Activated CD8-positive, alpha-beta memory T cell treated with anti-CD3 and anti-CD28 coated beads, Interleukin-2, amount 10 ng/mL, durations not matched to agents 7 days and 5 days (primary cell): ENCODE measurements around the gene PIGQ. TPM values are rescaled to one million over a fixed set of nuclear protein-coding genes. Genes with fewer than 3 reads are reported as not detected.

Experiments used
- ATAC-seq: fragments of 150-1000 bp; cut with Tn5 transposase; one replicate; pipeline ENCODE4 v1.10.0; 2021; ENCODE audit warnings: moderate library complexity
- CTCF ChIA-PET: fragments of 350-600 bp; sonication (Branson Sonifier 250); formaldehyde crosslinking; loops from one replicate; lab custom pipeline; 2021; ENCODE audit warnings: antibody characterized with exemption; lab: Charles Lee
- DNase-seq: peaks from one replicate; pipeline ENCODE4 v3.0.0-alpha.2; 2020
- H3K27ac Mint-ChIP-seq: one replicate; pipeline ENCODE4 v1.8.0; 2021; ENCODE audit warnings: mild to moderate bottlenecking, mixed read lengths
- H3K27me3 Mint-ChIP-seq: one replicate; pipeline ENCODE4 v1.8.0; 2021; ENCODE audit warnings: mixed read lengths
- H3K36me3 Mint-ChIP-seq: one replicate; pipeline ENCODE4 v1.8.0; 2021; ENCODE audit warnings: mild to moderate bottlenecking, mixed read lengths
- H3K4me1 Mint-ChIP-seq: one replicate; pipeline ENCODE4 v1.8.0; 2021; ENCODE audit warnings: mixed read lengths
- H3K4me3 Mint-ChIP-seq: one replicate; pipeline ENCODE4 v1.8.0; 2021; ENCODE audit warnings: mild to moderate bottlenecking, moderate library complexity, mixed read lengths
- H3K9me3 Mint-ChIP-seq: one replicate; pipeline ENCODE4 v1.8.0; 2022; ENCODE audit warnings: low read depth, mixed read lengths
- total RNA-seq, 2 experiments: library from RNA; stranded (reverse); gene quantifications; one replicate each; pipeline ENCODE4 v1.2.3, GENCODE V29; 2021

Gene PIGQ
- total RNA-seq, 2 experiments from 2014 or later, result 38.8 to 41.0 TPM

DNA sequence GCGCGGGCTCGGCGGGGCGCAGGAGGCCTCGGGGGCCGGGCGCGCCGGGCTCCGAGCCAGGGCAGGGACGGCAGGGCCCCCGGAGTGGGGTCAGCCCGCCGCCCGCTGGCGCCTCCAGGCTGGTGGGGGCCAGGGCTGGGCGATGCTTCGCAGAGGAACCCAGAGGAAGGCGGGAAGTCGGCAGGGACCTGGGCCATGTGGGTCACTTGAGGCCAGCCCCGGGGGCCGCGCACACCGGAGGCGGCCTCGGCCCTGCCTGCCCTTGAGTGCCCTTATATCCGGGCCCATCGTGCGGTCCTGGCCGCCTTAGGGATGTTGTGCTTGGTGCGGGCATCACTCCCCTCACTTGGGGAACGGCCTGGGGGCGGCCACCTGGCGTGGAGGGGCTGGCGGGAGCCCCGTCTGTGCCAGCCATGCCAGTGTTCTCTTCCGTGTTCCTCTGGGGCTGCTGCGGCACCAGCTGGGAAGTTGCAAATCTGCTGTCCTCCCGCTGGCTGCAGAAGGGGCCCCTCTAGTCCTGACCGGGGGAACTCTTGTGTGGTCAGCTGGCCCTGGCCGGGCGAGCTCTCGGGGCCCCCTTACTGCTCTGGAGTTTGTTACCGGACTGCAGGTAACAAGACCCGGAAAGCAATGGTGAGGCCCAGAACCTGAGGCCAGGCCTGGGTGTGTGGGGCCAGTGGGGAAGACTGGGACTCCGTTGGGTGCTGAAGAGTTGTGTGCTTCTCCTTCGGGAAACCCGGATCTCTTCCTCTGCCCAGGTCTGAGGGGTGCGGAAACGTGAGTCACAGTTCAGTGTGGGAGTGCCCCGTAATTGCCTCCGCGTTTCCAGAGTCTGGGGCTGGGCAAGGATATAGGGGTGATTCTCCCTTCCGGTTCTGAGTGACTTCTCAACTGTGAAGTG lies 41.4 kb upstream of the PIGQ start:
- H3K36me3 Mint-ChIP-seq, result peaks cover 2% of the 10 kb centered on the region
- H3K27me3 Mint-ChIP-seq, result no peaks in the 10 kb centered on the region
- peak; percentile 11 for ATAC-seq
- H3K27ac Mint-ChIP-seq, result peak overlapping the region; percentile 95
- CTCF ChIA-PET, result interaction anchor here (1.2 to 1.7 kb wide), 4 partner anchors 13 to 121 kb away, joined by 3 to 4 read pairs (median 4); partner anchors contain the start of genes METTL26 and WDR90
- peak overlapping the region; percentile 92 for H3K4me3 Mint-ChIP-seq
- peak; percentile 69 for DNase-seq
- no peaks in the 10 kb centered on the region for H3K9me3 Mint-ChIP-seq
- H3K4me1 Mint-ChIP-seq, result peaks cover 46% of the 10 kb centered on the region

DNA sequence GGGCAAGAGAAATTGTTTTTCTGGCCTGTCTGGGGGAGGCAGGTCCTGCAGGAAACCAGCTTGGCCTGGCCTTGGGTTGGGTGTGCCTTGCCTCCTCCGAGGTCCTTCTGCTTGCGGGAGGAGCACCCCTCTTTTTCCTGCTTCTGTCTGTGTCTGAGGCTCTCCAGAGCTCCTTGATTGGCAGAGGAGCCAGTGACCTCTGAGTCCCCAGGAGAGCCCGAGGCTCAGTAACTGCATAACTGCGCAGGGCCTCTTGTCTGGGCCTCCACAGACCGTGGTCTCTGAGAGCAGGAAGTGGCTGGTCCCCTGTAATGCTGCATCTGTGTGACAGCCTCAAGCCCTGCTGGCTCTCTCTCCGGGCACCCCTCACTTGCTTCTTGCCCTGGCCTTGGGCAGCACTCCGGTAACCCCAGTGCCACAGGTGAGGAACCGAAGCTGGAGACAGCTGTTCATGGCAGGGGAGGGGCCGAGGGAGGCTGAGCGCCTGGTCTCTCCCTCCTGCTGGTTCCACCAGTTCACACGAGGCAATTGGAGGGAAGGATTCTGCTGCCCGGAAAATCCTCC lies 40.7 kb upstream of the PIGQ start:
- H3K27me3 Mint-ChIP-seq, result no peaks in the 10 kb centered on the region
- peaks cover 42% of the 10 kb centered on the region for H3K4me1 Mint-ChIP-seq
- peak overlapping the region; percentile 95 for H3K27ac Mint-ChIP-seq
- ATAC-seq (peak; percentile 18), DNase-seq (peak; percentile 82)
- peaks cover 2% of the 10 kb centered on the region for H3K36me3 Mint-ChIP-seq
- no peaks in the 10 kb centered on the region for H3K9me3 Mint-ChIP-seq
- CTCF ChIA-PET, result interaction anchor here (1.3 kb wide), 1 partner anchor 120 kb away, joined by 4 read pairs; the partner anchor contains the start of gene WDR90
- peak overlapping the region; percentile 92 for H3K4me3 Mint-ChIP-seq

- H3K4me1 Mint-ChIP-seq, result peaks cover 32% of the 10 kb centered on the region
- CTCF ChIA-PET, result no interaction called here
- ATAC-seq, result no peak
- DNase-seq, result no peak
- peak overlapping the region; percentile 63 for H3K27ac Mint-ChIP-seq
- H3K4me3 Mint-ChIP-seq, result peak overlapping the region; percentile 26
- H3K36me3 Mint-ChIP-seq, result peaks cover 2% of the 10 kb centered on the region
- H3K9me3 Mint-ChIP-seq, result no peaks in the 10 kb centered on the region
- no peaks in the 10 kb centered on the region for H3K27me3 Mint-ChIP-seq
These were observed 39.5 kb upstream of the PIGQ start for GRCh38 chr16:530111-530817.

DNA sequence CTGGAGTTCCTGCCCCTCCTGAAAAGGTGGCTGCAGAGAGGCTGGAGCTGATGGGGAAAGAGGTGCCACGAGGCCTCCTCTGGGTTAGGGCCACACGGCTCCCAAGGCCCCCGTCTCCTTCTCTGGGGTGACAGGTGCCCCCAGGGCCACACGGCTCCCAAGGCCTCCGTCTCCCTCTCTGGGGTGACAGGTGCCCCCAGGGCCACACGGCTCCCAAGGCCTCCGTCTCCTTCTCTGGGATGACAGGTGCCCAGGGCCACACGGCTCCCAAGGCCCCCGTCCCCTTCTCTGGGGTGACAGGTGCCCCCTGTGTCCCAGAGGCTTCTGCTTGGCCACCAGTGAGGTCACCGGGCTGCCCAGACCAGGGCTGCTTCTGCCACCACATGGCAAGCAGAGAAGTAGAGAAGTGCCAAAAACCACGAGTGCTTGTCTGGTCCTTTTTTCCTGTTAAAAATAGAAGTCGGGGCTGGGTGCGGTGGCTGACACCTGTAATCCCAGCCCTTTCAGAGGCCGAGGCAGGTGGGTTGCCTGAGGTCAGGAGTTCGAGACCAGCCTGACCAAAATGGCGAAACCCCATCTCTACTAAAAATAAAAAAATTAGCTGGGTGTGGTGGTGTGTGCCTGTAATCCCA lies 38.2 kb upstream of the PIGQ start:
- H3K4me3 Mint-ChIP-seq, result no peak overlapping the region
- peaks cover 18% of the 10 kb centered on the region for H3K4me1 Mint-ChIP-seq
- CTCF ChIA-PET, result interaction anchor here (0.7 kb wide), 1 partner anchor 30 kb away, joined by 3 read pairs; no protein-coding TSS in a partner anchor
- no peaks in the 10 kb centered on the region for H3K36me3 Mint-ChIP-seq
- no peaks in the 10 kb centered on the region for H3K27me3 Mint-ChIP-seq
- DNase-seq, result no peak
- no peaks in the 10 kb centered on the region for H3K9me3 Mint-ChIP-seq
- no peak overlapping the region for H3K27ac Mint-ChIP-seq
- no peak for ATAC-seq

- no peak for ATAC-seq
- Mint-ChIP-seq H3K4me3 (no peak overlapping the region), H3K36me3 (peaks cover 6% of the 10 kb centered on the region), H3K9me3 (no peaks in the 10 kb centered on the region), H3K27ac (no peak overlapping the region), H3K4me1 (peaks cover 18% of the 10 kb centered on the region), H3K27me3 (no peaks in the 10 kb centered on the region)
- DNase-seq, result no peak
- CTCF ChIA-PET, result no interaction called here
These were observed 36.2 kb upstream of the PIGQ start for GRCh38 chr16:533391-534123.

DNA sequence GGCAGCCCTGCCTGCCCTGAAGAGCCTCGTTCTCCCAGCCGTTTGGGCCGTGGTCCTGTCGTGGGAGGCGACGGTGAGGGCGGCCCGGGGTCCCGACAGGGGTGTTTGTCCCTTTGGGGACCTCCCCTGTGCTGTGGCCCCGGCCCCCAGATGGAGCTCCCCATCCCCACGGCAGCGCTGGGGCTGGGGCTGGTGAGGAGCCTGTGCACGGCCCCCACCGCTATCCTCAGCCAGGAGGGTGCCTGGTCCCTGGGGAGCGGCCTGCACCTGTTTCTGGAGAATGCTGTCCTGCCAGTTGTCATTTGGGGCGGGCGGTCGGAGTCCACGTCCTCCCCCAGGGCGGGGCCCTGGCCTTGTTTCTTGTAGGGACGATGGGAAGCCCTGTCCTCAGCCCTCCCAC lies 35.6 kb upstream of the PIGQ start:
- H3K4me3 Mint-ChIP-seq, result no peak overlapping the region
- CTCF ChIA-PET, result no interaction called here
- no peak for DNase-seq

GRCh38 chr16:534856-535445 lies 34.8 kb upstream of the PIGQ start:
- DNase-seq (no peak), ATAC-seq (no peak)
- no peak overlapping the region for H3K27ac Mint-ChIP-seq
- H3K4me3 Mint-ChIP-seq, result no peak overlapping the region
- CTCF ChIA-PET, result no interaction called here
- no peaks in the 10 kb centered on the region for H3K9me3 Mint-ChIP-seq
- H3K27me3 Mint-ChIP-seq, result no peaks in the 10 kb centered on the region
- H3K36me3 Mint-ChIP-seq, result peaks cover 10% of the 10 kb centered on the region
- H3K4me1 Mint-ChIP-seq, result peaks cover 8% of the 10 kb centered on the region

More for the DNA sequence above, 35.6 kb upstream of the PIGQ start:
- no peak overlapping the region for H3K27ac Mint-ChIP-seq
- peaks cover 9% of the 10 kb centered on the region for H3K36me3 Mint-ChIP-seq
- no peaks in the 10 kb centered on the region for H3K9me3 Mint-ChIP-seq
- no peak for ATAC-seq
- H3K27me3 Mint-ChIP-seq, result no peaks in the 10 kb centered on the region
- peaks cover 16% of the 10 kb centered on the region for H3K4me1 Mint-ChIP-seq

GRCh38 chr16:535446-536405 lies 34.0 kb upstream of the PIGQ start:
- Mint-ChIP-seq H3K4me1 (peaks cover 2% of the 10 kb centered on the region), H3K36me3 (peaks cover 10% of the 10 kb centered on the region), H3K27ac (no peak overlapping the region), H3K4me3 (no peak overlapping the region), H3K27me3 (no peaks in the 10 kb centered on the region), H3K9me3 (no peaks in the 10 kb centered on the region)
- peak; percentile 31 for ATAC-seq
- CTCF ChIA-PET, result no interaction called here
- no peak for DNase-seq

DNA sequence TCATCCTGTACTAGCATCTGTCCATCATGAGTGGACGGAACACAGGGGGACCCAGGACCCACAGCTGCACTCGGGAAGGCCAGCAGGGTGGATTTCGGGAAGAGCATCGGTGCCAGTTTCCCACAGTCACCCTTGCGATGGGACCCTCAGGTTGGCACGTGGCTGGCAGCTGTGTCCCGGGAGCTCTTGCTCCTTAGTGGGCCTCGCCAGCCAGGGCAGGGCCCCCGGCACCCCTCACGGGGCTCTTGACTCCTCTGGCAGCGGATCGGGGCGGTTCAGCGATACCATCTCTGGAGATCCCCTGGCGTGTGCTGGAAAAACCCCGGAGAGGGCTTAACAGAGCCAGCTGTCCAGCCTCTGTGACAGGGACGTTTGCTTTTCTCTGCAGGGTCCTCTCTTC lies 33.0 kb upstream of the PIGQ start:
- H3K9me3 Mint-ChIP-seq, result no peaks in the 10 kb centered on the region

DNA sequence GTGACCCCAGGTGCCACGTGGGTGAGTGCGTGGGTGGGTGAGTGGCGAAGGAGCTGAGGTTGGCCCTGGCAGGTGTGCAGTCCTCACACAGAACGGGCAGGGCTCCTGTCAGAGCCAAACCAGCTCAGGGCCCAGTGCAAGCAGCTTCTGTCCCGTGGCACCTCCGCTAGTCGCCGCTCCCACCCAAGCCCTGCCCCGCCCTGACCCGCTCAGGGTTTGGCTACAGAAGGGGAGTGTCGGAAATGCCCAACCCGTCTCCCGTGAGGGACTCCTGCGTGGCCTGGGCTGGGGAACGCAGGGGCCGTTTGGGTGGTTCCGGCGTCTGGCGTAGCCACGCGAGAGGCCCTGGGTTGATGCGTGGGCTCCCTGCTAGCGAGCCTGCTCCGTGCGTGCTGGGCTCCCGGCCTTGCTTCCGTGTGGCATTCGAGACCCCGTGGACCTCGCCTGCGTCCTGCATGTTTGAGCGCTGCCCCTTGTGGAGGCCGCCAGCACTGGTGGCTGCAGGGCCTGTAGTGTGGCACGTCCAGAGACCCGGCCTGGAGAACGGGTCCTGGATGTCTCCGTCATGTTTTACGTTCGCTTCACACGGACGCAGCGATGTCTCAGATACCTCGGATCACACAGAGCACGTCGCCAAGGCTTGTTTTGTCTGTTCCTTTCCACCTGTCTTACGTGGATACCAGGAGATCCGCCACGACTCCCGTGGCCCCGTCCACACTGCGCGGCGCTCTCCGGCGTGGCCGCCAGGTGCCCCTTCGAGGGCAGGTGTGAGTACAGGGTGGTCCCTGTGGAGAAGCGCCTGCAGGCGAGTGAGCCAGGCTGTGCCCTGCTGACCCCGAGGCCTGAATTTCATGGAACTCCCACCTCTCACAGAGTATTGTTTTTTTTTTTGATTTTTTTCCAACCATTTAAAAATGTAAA lies 32.1 kb upstream of the PIGQ start:
- H3K27ac Mint-ChIP-seq, result no peak overlapping the region
- ATAC-seq (no peak), DNase-seq (no peak)
- H3K4me1 Mint-ChIP-seq, result peaks cover 5% of the 10 kb centered on the region
- no peaks in the 10 kb centered on the region for H3K27me3 Mint-ChIP-seq
- H3K4me3 Mint-ChIP-seq, result no peak overlapping the region
- CTCF ChIA-PET, result no interaction called here
- H3K9me3 Mint-ChIP-seq, result no peaks in the 10 kb centered on the region
- H3K36me3 Mint-ChIP-seq, result peaks cover 16% of the 10 kb centered on the region

More for the DNA sequence above, 33.0 kb upstream of the PIGQ start:
- no peaks in the 10 kb centered on the region for H3K27me3 Mint-ChIP-seq
- no peak for DNase-seq
- H3K36me3 Mint-ChIP-seq, result peaks cover 12% of the 10 kb centered on the region
- H3K27ac Mint-ChIP-seq, result no peak overlapping the region
- no peak for ATAC-seq
- peaks cover 2% of the 10 kb centered on the region for H3K4me1 Mint-ChIP-seq
- no peak overlapping the region for H3K4me3 Mint-ChIP-seq
- CTCF ChIA-PET, result no interaction called here
